Activated effector memory CD4-positive, alpha-beta T cell treated with Interleukin-2 at 50 U/mL for 16 hours (primary cell): ENCODE data around the gene PAEP.

Source experiments
- DNase-seq: peaks from one replicate; pipeline ENCODE4 v3.0.0-alpha.2; 2020

PAEP gene

GRCh38 chr9:135604437-135605237, 43.1 kb downstream of the PAEP start:
- DNase-seq = no peak

- DNase-seq = no peak
Observed at GRCh38 chr9:135605238-135605781, 43.8 kb downstream of the PAEP start.

GRCh38 chr9:135606885-135607259, 45.3 kb downstream of the PAEP start:
- DNase-seq = no peak

- DNase-seq = no peak
Observed at GRCh38 chr9:135607401-135608293, 46.1 kb downstream of the PAEP start.

GRCh38 chr9:135608294-135608998, 46.9 kb downstream of the PAEP start:
- DNase-seq = no peak

- no peak for DNase-seq
Observed at GRCh38 chr9:135608999-135609317, 47.4 kb downstream of the PAEP start.

- no peak for DNase-seq
Observed at GRCh38 chr9:135609366-135609955, 47.9 kb downstream of the PAEP start.

- no peak for DNase-seq
Observed at GRCh38 chr9:135610290-135611141, 49.0 kb downstream of the PAEP start.

- no peak for DNase-seq
Observed at GRCh38 chr9:135611142-135611874, 49.8 kb downstream of the PAEP start.

GRCh38 chr9:135611875-135612209, 50.3 kb downstream of the PAEP start:
- DNase-seq = no peak

GRCh38 chr9:135612437-135612836, 50.9 kb downstream of the PAEP start:
- no peak for DNase-seq

GRCh38 chr9:135612981-135613910, 51.7 kb downstream of the PAEP start:
- DNase-seq = no peak

GRCh38 chr9:135613946-135614805, 52.6 kb downstream of the PAEP start:
- no peak for DNase-seq

- no peak for DNase-seq
Observed at GRCh38 chr9:135614821-135615665, 53.5 kb downstream of the PAEP start.

GRCh38 chr9:135615666-135616618, 54.4 kb downstream of the PAEP start:
- no peak for DNase-seq
